ENCODE data around the gene GNB3.
"Not testable (repeated sequence)": the region's sequence is repeated elsewhere in the genome, so short reads cannot be mapped to it uniquely, and the experiment has no call there.

DNA sequence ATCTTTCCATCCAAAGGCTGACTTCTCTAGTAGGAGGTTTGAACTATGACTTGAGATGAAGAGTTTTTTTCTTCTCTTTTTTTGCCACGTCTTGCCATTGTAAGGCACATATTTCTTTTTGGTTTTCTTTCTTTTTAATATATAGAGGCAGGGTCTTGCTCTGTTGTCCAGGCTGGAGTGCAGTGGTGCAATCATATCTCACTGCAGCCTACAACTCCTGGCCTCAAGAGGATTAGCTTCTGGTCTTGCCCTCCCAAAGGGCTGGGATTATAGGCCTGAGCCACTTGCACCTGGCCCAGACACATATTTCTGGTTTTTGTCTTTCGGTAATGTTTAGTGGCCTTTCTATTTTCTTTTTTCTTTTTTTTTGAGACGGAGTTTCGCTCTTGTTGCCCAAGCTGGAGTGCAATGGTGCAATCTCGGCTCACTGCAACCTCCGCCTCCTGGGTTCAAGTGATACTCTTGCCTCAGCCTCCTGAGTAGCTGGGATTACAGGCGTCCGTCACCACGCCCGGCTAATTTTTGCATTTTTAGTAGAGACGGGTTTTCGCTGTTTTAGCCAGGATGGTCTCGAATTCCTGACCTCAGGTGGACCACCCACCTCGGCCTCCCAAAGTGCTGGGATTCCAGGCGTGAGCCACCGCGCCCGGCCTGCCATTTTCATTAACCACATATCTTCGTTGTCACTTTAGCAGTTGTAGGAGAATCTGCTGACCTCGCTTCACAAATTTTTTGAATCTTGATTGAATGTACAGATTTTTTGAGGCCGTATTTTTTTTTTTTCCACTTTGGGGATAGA is 49.2 kb downstream of the GNB3 start:
- not testable (repeated sequence) for TF ChIP-seq CTCF (conservative IDR thresholded peaks at IDR 0.05; ENCODE audit: low read length); EZH2phosphoT487 (IDR thresholded peaks at IDR 0.05; ENCODE audit: borderline replicate concordance, low read depth, low read length)
